ENCODE data around the gene DAB2IP.

DNA sequence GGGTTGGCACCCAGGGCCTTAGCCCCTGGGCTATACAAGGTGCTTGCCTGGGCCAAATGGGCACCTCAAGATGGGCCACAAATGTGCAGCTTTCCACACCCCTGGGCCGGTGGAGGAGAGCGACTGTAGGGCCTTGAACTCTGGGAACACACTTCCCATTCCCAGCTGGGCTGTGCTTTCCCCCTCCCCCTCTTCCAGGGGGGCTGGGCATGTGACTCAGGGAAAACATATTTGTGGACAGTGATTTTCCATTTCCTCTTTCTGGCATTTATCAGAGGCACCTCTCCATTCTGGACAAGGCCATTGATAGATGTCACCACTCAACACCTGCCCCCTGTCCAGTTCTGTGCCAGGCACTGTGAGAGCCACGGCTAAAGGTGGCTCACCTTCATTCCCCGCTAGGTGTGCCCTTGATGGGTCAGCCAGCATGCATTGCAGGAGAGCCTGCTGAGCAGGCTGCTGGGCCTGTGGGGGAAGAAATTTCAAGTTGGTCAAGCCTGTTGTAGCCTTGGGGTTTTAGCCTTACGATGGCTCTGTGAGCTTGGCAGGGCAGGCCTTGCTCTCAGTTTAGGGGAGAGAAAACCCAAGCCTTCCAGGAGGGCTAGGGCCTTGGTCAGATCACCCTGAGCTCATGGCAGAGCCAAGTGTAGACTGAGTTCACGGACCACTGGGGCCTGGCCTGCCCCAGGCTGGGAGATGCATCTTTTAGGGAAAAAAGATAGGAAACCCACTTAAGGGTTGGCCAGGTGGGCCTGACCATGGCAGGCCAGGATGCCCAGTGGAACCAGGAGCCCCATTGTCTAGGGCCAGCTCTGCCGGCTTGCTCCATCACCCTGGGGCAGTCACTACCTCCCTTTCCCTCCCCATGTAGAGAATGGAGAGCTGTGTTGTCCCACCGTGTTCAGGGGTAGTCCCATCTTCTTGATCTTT lies 113.9 kb downstream of the DAB2IP start:
- TF ChIP-seq SMC3 (conservative IDR thresholded peaks at IDR 0.05; ENCODE audit: poor library complexity) = no peak
- no peak for TF ChIP-seq CTCF (IDR thresholded peaks at IDR 0.05; ENCODE audit: poor library complexity, severe bottlenecking)
- no peak for TF ChIP-seq POLR2AphosphoS5 (IDR thresholded peaks at IDR 0.05)
- TF ChIP-seq, protein P1, sequence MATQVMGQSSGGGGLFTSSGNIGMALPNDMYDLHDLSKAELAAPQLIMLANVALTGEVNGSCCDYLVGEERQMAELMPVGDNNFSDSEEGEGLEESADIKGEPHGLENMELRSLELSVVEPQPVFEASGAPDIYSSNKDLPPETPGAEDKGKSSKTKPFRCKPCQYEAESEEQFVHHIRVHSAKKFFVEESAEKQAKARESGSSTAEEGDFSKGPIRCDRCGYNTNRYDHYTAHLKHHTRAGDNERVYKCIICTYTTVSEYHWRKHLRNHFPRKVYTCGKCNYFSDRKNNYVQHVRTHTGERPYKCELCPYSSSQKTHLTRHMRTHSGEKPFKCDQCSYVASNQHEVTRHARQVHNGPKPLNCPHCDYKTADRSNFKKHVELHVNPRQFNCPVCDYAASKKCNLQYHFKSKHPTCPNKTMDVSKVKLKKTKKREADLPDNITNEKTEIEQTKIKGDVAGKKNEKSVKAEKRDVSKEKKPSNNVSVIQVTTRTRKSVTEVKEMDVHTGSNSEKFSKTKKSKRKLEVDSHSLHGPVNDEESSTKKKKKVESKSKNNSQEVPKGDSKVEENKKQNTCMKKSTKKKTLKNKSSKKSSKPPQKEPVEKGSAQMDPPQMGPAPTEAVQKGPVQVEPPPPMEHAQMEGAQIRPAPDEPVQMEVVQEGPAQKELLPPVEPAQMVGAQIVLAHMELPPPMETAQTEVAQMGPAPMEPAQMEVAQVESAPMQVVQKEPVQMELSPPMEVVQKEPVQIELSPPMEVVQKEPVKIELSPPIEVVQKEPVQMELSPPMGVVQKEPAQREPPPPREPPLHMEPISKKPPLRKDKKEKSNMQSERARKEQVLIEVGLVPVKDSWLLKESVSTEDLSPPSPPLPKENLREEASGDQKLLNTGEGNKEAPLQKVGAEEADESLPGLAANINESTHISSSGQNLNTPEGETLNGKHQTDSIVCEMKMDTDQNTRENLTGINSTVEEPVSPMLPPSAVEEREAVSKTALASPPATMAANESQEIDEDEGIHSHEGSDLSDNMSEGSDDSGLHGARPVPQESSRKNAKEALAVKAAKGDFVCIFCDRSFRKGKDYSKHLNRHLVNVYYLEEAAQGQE (IDR thresholded peaks at IDR 0.05; ENCODE audit: borderline replicate concordance) = no peak
- no peak for TF ChIP-seq EP300 (conservative IDR thresholded peaks at IDR 0.05; ENCODE audit: poor library complexity, severe bottlenecking)

Measured in neural cell (in vitro differentiated cells).